ENCODE measurements around the gene CEP63.

GRCh38 chr3:134619301-134619615, 133.4 kb downstream of the CEP63 start:
- TF ChIP-seq POLR2AphosphoS5 (IDR thresholded peaks at IDR 0.05; ENCODE audit: low read depth, low read length) (no peak), CTCF (IDR thresholded peaks at IDR 0.05 in 2 of 3, conservative IDR thresholded peaks at IDR 0.05 in 1 of 3; ENCODE audit: borderline replicate concordance in 1 of 3, insufficient read depth in 1 of 3, low read depth in 2 of 3, low read length in 2 of 3) (no peak), YY1 (IDR thresholded peaks at IDR 0.05; ENCODE audit: extremely low read depth, insufficient replicate concordance, low read depth, low read length) (no peak), SP1 (IDR thresholded peaks at IDR 0.05; ENCODE audit: low read depth) (no peak), REST (IDR thresholded peaks at IDR 0.05; ENCODE audit: low read depth) (no peak), ELF1 (IDR thresholded peaks at IDR 0.05; ENCODE audit: borderline replicate concordance, low read depth) (no peak), POLR2A (IDR thresholded peaks at IDR 0.05; ENCODE audit: borderline replicate concordance, extremely low read depth, insufficient read depth, insufficient read length) (no peak), CEBPB (IDR thresholded peaks at IDR 0.05; ENCODE audit: low read depth) (no peak), MAX (IDR thresholded peaks at IDR 0.05) (no peak)

All from HCT116 (cell line).